Endothelial cell of umbilical vein (primary cell): ENCODE results near the gene ARNT2.

Experiments used
- MYC ChIP-seq: IDR thresholded peaks from one replicate; pipeline ENCODE4 v1.6.1; 2011; ENCODE audit warnings: mild to moderate bottlenecking, low read depth, low read length
- POLR2A ChIP-seq: IDR thresholded peaks from 2 replicates; pipeline ENCODE4 v1.6.1; 2012; ENCODE audit warnings: low read depth, mild to moderate bottlenecking, control low read depth, low read length
- TF ChIP-seq, protein P1 (sequence below), 2 donors: IDR thresholded peaks; 1 replicate in 1 of 2; 2 replicates in 1 of 2; pipeline ENCODE4 v1.5.1; 2011; ENCODE audit warnings: low read length in 2 of 2, mild to moderate bottlenecking in 2 of 2, moderate library complexity in 2 of 2, control low read depth in 1 of 2, inconsistent platforms in 1 of 2, low read depth in 1 of 2; ENCODE audit not compliant: insufficient read depth in 1 of 2; ENCODE audit errors: extremely low read depth in 1 of 2
- TF ChIP-seq, protein P2 (sequence below): IDR thresholded peaks from 2 replicates; pipeline ENCODE4 v1.6.1; 2011; ENCODE audit not compliant: insufficient read depth, insufficient read length

DNA sequence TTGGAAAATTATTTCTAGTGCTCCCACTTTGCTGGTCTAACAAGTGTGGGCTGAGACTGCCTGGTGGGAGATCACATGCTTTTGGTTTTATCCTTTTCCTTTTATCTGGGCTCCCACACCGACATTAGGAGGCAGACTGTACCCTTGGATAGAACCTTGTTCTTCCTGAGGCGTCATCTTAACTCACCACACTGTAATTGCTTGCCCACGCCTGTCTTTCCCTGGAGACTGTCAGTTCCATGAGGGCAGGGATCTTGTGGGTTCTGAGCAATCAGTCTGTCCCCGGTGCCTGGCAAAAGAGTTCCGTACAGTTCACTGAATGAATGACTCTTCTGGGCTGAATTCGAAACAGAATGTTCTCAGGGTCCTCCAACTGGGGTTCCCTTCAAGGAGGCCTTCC lies 166.4 kb downstream of the ARNT2 start:
- TF ChIP-seq, protein P1, sequence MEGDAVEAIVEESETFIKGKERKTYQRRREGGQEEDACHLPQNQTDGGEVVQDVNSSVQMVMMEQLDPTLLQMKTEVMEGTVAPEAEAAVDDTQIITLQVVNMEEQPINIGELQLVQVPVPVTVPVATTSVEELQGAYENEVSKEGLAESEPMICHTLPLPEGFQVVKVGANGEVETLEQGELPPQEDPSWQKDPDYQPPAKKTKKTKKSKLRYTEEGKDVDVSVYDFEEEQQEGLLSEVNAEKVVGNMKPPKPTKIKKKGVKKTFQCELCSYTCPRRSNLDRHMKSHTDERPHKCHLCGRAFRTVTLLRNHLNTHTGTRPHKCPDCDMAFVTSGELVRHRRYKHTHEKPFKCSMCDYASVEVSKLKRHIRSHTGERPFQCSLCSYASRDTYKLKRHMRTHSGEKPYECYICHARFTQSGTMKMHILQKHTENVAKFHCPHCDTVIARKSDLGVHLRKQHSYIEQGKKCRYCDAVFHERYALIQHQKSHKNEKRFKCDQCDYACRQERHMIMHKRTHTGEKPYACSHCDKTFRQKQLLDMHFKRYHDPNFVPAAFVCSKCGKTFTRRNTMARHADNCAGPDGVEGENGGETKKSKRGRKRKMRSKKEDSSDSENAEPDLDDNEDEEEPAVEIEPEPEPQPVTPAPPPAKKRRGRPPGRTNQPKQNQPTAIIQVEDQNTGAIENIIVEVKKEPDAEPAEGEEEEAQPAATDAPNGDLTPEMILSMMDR (IDR thresholded peaks at IDR 0.05; ENCODE audit: extremely low read depth in 1 of 2, insufficient read depth in 1 of 2, low read depth in 1 of 2, low read length in 2 of 2): no peak
- TF ChIP-seq POLR2A (no peak), MYC (no peak)
- TF ChIP-seq, protein P2, sequence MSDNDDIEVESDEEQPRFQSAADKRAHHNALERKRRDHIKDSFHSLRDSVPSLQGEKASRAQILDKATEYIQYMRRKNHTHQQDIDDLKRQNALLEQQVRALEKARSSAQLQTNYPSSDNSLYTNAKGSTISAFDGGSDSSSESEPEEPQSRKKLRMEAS: no peak
